ENCODE results near the gene OR2T27.
"Not testable (repeated sequence)": the region's sequence is repeated elsewhere in the genome, so short reads cannot be mapped to it uniquely, and the experiment has no call there.

The OR2T27 gene

DNA sequence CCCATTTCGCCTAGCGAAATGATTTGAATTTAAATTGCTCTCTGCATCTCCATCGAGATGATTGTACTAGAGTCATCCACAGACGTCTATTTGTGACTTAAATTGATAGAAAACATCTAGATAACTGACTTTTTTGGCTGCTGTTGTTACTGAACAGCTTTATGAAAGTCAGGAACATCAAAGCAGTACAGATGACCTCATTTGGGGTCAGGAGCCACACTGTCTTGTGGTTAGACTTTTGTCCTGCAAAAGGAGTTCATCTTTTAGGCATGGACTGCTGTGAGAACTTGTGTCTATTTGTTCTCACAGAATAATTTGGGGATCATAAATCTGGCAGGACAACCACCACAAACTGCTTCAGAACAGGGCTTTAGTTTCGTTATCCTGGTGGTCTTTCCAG is 15.7 kb downstream of the OR2T27 start:
- DNase-seq: not testable (repeated sequence)

GRCh38 chr1:248636612-248637011 is 18.7 kb downstream of the OR2T27 start:
- DNase-seq: not testable (repeated sequence)

DNA sequence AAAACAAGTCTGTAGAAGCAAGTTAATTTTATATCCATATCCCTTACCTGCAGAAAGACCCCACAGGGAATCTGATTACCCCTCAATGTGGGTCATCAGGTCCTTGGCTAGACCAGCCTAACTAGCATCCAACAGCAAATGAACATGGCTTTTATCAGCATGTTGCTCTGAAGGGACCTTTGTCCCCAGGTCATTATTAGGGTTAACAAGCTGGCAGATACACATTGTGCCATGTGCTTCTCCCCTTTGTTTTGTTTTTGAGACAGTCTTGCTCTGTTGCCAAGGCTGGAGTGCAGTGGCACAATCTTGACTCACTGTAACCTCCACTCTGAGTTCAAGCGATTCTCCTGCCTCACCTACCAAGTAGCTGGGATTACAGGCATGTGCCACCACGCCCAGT is 20.3 kb downstream of the OR2T27 start, which contains the start of gene OR2T11:
Gene OR2T11 (minus strand): TSS at position 101 of the 400 bp plus-strand sequence. CDS start 7,963 bp downstream, outside the sequence.
- DNase-seq: not testable (repeated sequence)

GRCh38 chr1:248631354-248632008 is 23.8 kb downstream of the OR2T27 start:
- DNase-seq: peak; percentile 17

DNA sequence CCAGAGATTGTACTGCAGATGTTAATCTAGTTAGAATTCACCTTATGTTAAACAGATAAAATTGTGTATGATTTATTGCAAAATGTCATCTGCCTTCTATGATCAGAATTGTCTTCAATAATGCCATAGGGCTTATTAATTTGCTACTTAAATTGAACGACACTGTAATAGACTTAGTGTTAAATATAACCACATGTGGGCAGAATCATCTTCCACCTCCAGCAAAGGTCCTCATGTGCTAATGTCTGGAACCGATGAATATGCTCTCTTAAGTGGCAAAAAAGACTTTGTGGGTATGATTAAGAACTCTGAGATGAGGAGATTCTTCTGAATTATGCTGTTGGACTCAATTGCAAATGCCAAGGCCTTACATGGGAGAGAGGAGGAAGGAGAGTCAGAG is 24.8 kb downstream of the OR2T27 start:
- no peak for DNase-seq

GRCh38 chr1:248627971-248628844 is 27.1 kb downstream of the OR2T27 start:
- no peak for DNase-seq

DNA sequence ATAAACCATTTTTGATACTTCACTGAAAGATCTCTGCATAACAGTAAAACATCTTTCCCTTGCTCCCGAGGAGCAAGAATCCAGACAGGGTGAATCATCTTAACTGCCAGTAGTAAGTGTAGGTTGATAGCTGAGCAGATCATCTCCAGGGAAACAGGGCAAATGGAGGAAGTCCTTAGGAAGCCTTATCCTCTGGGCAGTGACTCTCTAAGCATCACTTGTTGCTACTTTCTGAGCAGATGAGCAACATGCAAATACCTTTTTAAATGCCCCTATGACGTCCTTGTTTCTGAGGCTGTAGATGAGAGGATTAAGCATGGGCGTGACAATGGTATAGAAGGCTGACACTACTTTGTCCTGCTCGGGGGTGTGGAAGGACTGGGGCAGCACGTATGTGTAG is 29.4 kb downstream of the OR2T27 start:
- no peak for DNase-seq

DNA sequence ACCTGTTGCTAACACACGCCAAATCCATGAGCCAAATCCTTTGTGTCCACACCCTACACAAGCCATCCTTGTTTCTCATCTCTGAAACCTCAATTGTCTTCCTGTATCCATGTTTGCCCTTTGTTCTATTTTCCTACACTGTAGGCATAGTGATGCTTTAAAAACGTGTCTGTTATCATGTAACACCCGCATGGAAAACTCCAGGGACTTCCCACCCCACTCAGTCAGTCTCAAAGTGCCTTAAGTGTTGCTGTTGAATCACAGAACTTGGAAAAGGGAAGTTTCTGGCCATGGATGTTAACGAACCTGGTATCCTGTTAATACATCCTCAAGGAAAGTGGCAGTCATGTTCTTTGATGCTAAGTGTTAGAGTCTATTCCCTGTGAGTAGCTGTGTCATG is 30.2 kb downstream of the OR2T27 start:
- DNase-seq: no peak

- DNase-seq: no peak
These were observed 32.7 kb downstream of the OR2T27 start for GRCh38 chr1:248622570-248623001.

DNA sequence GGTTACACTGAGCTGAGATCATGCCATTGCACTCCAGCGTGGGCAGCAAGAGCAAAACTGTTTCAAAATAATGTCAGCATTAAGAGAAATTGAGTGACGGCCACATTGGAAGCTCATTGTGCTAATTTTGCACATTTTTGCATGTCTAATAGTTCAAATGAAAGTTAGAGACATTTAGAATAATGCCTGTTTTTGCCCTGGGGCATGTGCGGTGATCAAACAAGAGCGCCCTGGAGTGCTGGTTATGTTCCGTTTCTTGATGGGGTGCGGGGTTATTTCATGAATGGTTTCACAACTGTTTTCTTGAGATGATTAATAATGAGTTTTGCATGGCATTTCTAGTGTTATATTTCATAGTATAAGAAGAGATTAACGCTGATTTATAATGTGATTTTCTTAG is 33.6 kb downstream of the OR2T27 start:
- no peak for DNase-seq

DNA sequence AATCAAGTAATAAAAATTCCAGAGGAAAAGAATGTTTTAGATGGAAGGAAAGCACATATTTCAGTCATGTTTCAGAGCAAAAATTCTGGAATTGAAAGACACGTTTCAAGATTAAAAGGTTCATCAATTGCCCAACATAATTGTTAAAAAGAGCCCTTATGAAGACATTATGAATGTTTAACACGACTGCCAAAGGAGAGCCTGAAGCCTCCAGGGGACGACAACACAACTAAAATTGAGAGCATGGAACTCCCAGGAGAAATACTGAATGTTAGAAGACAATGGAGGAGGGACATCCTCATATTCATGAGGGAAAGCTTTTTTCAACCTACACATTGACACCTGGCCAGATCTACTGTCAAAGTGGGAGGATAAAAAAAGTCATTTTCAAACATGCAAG is 36.5 kb downstream of the OR2T27 start:
- peak; percentile 16 for DNase-seq

DNA sequence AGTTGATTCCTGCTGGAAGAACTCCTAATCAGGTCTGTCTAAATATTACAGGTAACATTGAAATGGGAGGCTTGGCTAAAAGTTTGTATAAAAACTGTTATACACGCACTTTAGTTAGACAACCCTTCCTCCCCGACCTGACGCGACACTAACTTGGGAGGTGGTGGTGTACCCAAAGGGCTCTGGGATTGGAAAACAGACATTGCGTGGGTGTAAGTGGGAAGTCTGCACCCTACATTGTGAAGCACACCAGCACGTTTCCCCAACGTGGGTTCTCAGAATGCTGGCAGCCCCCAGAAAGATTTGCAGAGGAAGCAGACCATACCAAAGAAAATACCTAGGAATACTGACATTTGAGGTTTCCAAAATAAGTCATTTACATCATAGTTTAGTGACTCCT is 37.2 kb downstream of the OR2T27 start:
- no peak for DNase-seq

DNA sequence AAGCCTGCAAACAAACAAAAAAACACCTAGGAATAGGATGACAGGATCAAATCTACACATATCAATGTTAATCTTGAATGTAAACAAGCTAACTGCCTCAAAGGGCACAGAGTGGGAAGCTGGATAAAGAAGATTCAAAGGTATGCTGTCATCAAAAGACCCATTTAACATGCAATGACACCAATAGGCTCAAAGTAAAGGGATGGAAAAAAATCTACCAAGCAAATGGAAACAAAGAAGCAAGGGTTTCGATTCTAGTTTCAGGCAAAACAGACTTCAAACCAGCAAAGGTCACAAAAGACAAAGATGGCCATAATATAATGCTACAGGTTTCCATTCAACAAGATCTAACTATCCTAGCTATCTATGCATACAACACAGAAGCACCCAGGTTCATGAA is 41.6 kb downstream of the OR2T27 start:
- no peak for DNase-seq

DNA sequence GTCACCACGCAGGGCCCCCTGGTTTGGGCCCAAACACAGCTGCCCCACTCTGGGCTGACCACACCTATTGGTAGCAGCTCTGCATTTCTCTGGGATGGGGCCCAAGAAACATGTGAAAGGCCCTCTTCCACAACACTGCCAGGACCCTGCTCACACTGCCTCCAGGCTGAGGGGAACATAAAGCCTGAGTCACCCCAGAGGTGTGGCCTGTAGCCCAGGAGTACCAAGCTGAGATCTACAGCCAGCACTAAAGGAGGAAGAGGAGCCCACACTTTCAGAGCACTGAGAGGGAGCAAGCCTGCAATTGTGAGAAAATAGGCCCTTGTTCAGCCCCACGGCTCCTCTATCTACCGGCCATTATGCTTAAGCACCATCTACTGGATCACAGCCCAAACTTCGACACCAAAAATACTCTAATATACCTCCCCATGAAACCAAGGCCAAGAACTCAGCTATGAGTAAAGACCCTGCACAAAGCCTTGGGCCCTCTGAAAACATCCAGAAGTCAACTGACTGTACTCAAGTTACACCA is 43.4 kb downstream of the OR2T27 start:
- no peak for DNase-seq

DNA sequence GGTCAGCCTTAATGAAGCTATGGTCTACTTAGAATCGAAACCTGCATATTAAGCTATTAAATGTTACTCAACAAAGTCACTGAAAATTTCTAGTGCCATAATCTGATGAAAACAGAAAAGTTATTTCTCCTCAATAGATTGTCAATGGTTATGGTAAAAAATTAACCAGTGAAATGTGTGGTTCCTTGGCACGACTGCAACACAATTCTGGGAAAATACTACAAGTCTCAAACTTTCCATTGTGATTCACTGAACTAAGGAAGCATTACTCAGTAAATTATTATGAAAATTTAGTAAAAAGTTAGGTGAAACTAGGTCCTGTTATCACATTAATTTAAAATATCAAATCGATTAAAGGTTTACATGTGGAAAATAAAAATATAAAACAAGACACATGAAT is 45.0 kb downstream of the OR2T27 start:
- DNase-seq: no peak
